CD14-positive monocyte (primary cell): ENCODE results near the gene CCDC8. TPM values are rescaled to one million over a fixed set of nuclear protein-coding genes. Genes with fewer than 3 reads are reported as not detected.

Experiments used
- DNase-seq, 3 donors: peaks; one replicate each; pipeline ENCODE4 v3.0.0-alpha.2; 2011 to 2022
- H2AFZ ChIP-seq: 2 replicates; pipeline ENCODE4 v1.6.0; 2012; ENCODE audit warnings: mild to moderate bottlenecking, low read depth, low read length, inconsistent platforms; ENCODE audit not compliant: insufficient read depth, poor library complexity, severe bottlenecking
- H3K27ac ChIP-seq, 2 donors: 1 replicate in 1 of 2; 2 replicates in 1 of 2; pipeline ENCODE4 v1.5.1; 2012 to 2013; ENCODE audit warnings: low read length in 2 of 2, control low read depth in 1 of 2, inconsistent platforms in 1 of 2, low read depth in 1 of 2, mild to moderate bottlenecking in 1 of 2
- H3K27me3 ChIP-seq, 2 donors: one replicate each; pipeline versions ENCODE4 v1.6.0 to v1.6.1; 2011 to 2013; ENCODE audit warnings: low read length in 2 of 2; ENCODE audit not compliant: control insufficient read depth in 2 of 2, insufficient read depth in 2 of 2
- H3K36me3 ChIP-seq, 2 donors: replicated peaks in 1 of 2; 1 replicate in 1 of 2; 2 replicates in 1 of 2; pipeline versions ENCODE4 v1.5.1 to v1.6.1; 2012 to 2013; ENCODE audit warnings: low read length in 2 of 2, control low read depth in 1 of 2, inconsistent platforms in 1 of 2, mild to moderate bottlenecking in 1 of 2; ENCODE audit not compliant: insufficient read depth in 2 of 2, control insufficient read depth in 1 of 2
- H3K4me1 ChIP-seq, 2 donors: 1 replicate in 1 of 2; 2 replicates in 1 of 2; pipeline versions ENCODE4 v1.5.1 to v1.6.1; 2012 to 2013; ENCODE audit warnings: low read length in 2 of 2, control low read depth in 1 of 2, inconsistent platforms in 1 of 2, mild to moderate bottlenecking in 1 of 2, moderate library complexity in 1 of 2; ENCODE audit not compliant: insufficient read depth in 2 of 2, control insufficient read depth in 1 of 2
- H3K4me2 ChIP-seq: replicated peaks from 2 replicates; pipeline ENCODE3; 2012; ENCODE audit warnings: low read length, moderate library complexity, mild to moderate bottlenecking; ENCODE audit not compliant: poor library complexity, severe bottlenecking; ENCODE audit errors: extremely low read depth
- H3K4me3 ChIP-seq, 3 experiments: fragments of 200-600 bp in 1 of 3; sonication (generic) in 1 of 3; replicated peaks in 1 of 3; 1 replicate in 2 of 3; 2 replicates in 1 of 3; pipeline ENCODE4 v1.5.1; 2011 to 2013; ENCODE audit warnings: low read length in 3 of 3, mild to moderate bottlenecking in 3 of 3, control low read depth in 2 of 3, low read depth in 2 of 3, inconsistent platforms in 1 of 3, moderate library complexity in 1 of 3
- H3K79me2 ChIP-seq: 2 replicates; pipeline ENCODE4 v1.6.0; 2012; ENCODE audit warnings: mild to moderate bottlenecking, control low read depth, inconsistent platforms, low read length, moderate library complexity; ENCODE audit not compliant: insufficient read depth
- H3K9ac ChIP-seq: 2 replicates; pipeline ENCODE4 v1.6.0; 2017; ENCODE audit warnings: low read length, mild to moderate bottlenecking; ENCODE audit not compliant: insufficient read depth, poor library complexity, severe bottlenecking
- H3K9me3 ChIP-seq, 2 donors: replicated peaks in 1 of 2; 1 replicate in 1 of 2; 2 replicates in 1 of 2; pipeline versions ENCODE4 v1.5.1 to v1.6.1; 2012 to 2013; ENCODE audit warnings: low read length in 2 of 2, control low read depth in 1 of 2; ENCODE audit not compliant: control insufficient read depth in 1 of 2, insufficient read depth in 1 of 2
- H4K20me1 ChIP-seq: 2 replicates; pipeline ENCODE4 v1.6.0; 2012; ENCODE audit warnings: mild to moderate bottlenecking, low read length, control low read depth, moderate library complexity; ENCODE audit not compliant: insufficient read depth
- H3K27ac Mint-ChIP-seq, 7 donors: one replicate each; pipeline ENCODE4 v1.8.0; 2020; ENCODE audit warnings: mild to moderate bottlenecking in 7 of 7, mixed read lengths in 7 of 7, moderate library complexity in 6 of 7, inconsistent platforms in 2 of 7
- H3K27me3 Mint-ChIP-seq, 3 donors: one replicate each; pipeline ENCODE4 v1.8.0; 2021 to 2022; ENCODE audit warnings: low read depth in 3 of 3, mild to moderate bottlenecking in 3 of 3, mixed read lengths in 3 of 3, moderate library complexity in 3 of 3, inconsistent platforms in 1 of 3
- H3K36me3 Mint-ChIP-seq, 2 donors: one replicate each; pipeline ENCODE4 v1.8.0; 2020; ENCODE audit warnings: mixed read lengths in 2 of 2, inconsistent platforms in 1 of 2, mild to moderate bottlenecking in 1 of 2
- H3K4me1 Mint-ChIP-seq: one replicate; pipeline ENCODE4 v1.8.0; 2020; ENCODE audit warnings: mild to moderate bottlenecking, mixed read lengths
- H3K4me3 Mint-ChIP-seq, 2 donors: one replicate each; pipeline ENCODE4 v1.8.0; 2020; ENCODE audit warnings: mild to moderate bottlenecking in 2 of 2, mixed read lengths in 2 of 2, moderate library complexity in 1 of 2
- H3K9me3 Mint-ChIP-seq, 7 donors: one replicate each; pipeline ENCODE4 v1.8.0; 2020 to 2022; ENCODE audit warnings: mixed read lengths in 7 of 7, mild to moderate bottlenecking in 6 of 7, moderate library complexity in 6 of 7, inconsistent platforms in 2 of 7
- CTCF ChIP-seq: fragments of 200-600 bp; IDR thresholded peaks from one replicate; pipeline ENCODE4 v1.8.0; 2022; ENCODE audit warnings: antibody characterized with exemption, mild to moderate bottlenecking
- WGBS: methylation state at CpG from one replicate; pipeline ENCODE4 v1.1.5; 2013; ENCODE audit warnings: missing lambda C conversion rate; ENCODE audit not compliant: insufficient coverage; 5-methylcytosine and 5-hydroxymethylcytosine counted together
- intact Hi-C, 2 donors: fragments of 100-400 bp; cut with micrococcal nuclease; formaldehyde crosslinking; loops; one replicate each; pipeline versions ENCODE4 v1.15.0 to v1.15.1; 2023
- polyA plus RNA-seq, 3 donors: library from polyadenylated mRNA; depleted of rRNA in 1 of 3; unstranded in 2 of 3; stranded (reverse) in 1 of 3; fragments of 300-500 nt in 2 of 3; fragments of >200 nt in 1 of 3; fragmentation: Illumina TruSeq in 2 of 3; gene quantifications; 1 replicate in 2 of 3; 2 replicates in 1 of 3; pipeline ENCODE4 v1.2.3, GENCODE V29; 2012 to 2021

The CCDC8 gene
- polyA plus RNA-seq, 3 donors = not detected

GRCh38 chr19:46456930-46457329 lies 43.6 kb upstream of the CCDC8 start:
- peaks cover 10 to 39% (median 26%) of the 10 kb centered on the region in 3 donors for H3K27me3 Mint-ChIP-seq
- no peak overlapping the region for H3K4me3 Mint-ChIP-seq
- Histone ChIP-seq H3K4me1 (no peaks in the 10 kb centered on the region), H3K4me3 (no peak overlapping the region), H4K20me1 (no peaks in the 10 kb centered on the region), H3K36me3 (no peaks in the 10 kb centered on the region), H3K4me2 (no peak overlapping the region), H3K9me3 (no peaks in the 10 kb centered on the region), H3K27ac (no peak overlapping the region), H2AFZ (no peak overlapping the region), H3K9ac (no peak overlapping the region), H3K27me3 (peaks cover 0 to 4% of the 10 kb centered on the region in 2 donors), H3K79me2 (no peaks in the 10 kb centered on the region)
- no peaks in the 10 kb centered on the region for H3K36me3 Mint-ChIP-seq
- intact Hi-C loops = no loop called here
- DNase-seq = no peak
- WGBS = no CpG with 5 or more reads among the region's 5 CpGs
- peaks cover 0 to 4% (median 0%) of the 10 kb centered on the region in 7 donors for H3K9me3 Mint-ChIP-seq
- no peak for TF ChIP-seq CTCF
- H3K4me1 Mint-ChIP-seq = no peaks in the 10 kb centered on the region
- no peak overlapping the region for H3K27ac Mint-ChIP-seq

- no peaks in the 10 kb centered on the region for H3K79me2 ChIP-seq
- H2AFZ ChIP-seq = no peak overlapping the region
- intact Hi-C loops = no loop called here
- Mint-ChIP-seq H3K9me3 (peaks cover 0 to 9% (median 8%) of the 10 kb centered on the region in 7 donors), H3K27ac (no peak overlapping the region), H3K36me3 (no peaks in the 10 kb centered on the region), H3K4me3 (no peak overlapping the region), H3K27me3 (peaks cover 12 to 32% (median 18%) of the 10 kb centered on the region in 3 donors), H3K4me1 (no peaks in the 10 kb centered on the region)
- peaks cover 0 to 3% of the 10 kb centered on the region in 2 donors for H3K9me3 ChIP-seq
- no peak overlapping the region for H3K9ac ChIP-seq
- no CpG with 5 or more reads among the region's 3 CpGs for WGBS
- no peaks in the 10 kb centered on the region for H4K20me1 ChIP-seq
- no peak overlapping the region for H3K4me3 ChIP-seq
- no peak for TF ChIP-seq CTCF
- H3K36me3 ChIP-seq = no peaks in the 10 kb centered on the region
- H3K27me3 ChIP-seq = peaks cover 0 to 7% of the 10 kb centered on the region in 2 donors
- H3K4me2 ChIP-seq = no peak overlapping the region
- H3K4me1 ChIP-seq = no peaks in the 10 kb centered on the region
- no peak overlapping the region for H3K27ac ChIP-seq
- DNase-seq = no peak
Measured at GRCh38 chr19:46454244-46454643, 40.9 kb upstream of the CCDC8 start.
